GM18907 (cell line): Measurements from ENCODE around the gene UNC93B1.

Experiments used
- ATAC-seq: cut with Tn5 transposase; IDR thresholded peaks from one replicate; pipeline ENCODE4 v1.9.1; 2021; ENCODE audit warnings: mild to moderate bottlenecking, moderate library complexity; ENCODE audit not compliant: unreplicated experiment

The UNC93B1 gene

GRCh38 chr11:68011051-68011943 is 7.4 kb upstream of the UNC93B1 start:
- ATAC-seq, result no peak

DNA sequence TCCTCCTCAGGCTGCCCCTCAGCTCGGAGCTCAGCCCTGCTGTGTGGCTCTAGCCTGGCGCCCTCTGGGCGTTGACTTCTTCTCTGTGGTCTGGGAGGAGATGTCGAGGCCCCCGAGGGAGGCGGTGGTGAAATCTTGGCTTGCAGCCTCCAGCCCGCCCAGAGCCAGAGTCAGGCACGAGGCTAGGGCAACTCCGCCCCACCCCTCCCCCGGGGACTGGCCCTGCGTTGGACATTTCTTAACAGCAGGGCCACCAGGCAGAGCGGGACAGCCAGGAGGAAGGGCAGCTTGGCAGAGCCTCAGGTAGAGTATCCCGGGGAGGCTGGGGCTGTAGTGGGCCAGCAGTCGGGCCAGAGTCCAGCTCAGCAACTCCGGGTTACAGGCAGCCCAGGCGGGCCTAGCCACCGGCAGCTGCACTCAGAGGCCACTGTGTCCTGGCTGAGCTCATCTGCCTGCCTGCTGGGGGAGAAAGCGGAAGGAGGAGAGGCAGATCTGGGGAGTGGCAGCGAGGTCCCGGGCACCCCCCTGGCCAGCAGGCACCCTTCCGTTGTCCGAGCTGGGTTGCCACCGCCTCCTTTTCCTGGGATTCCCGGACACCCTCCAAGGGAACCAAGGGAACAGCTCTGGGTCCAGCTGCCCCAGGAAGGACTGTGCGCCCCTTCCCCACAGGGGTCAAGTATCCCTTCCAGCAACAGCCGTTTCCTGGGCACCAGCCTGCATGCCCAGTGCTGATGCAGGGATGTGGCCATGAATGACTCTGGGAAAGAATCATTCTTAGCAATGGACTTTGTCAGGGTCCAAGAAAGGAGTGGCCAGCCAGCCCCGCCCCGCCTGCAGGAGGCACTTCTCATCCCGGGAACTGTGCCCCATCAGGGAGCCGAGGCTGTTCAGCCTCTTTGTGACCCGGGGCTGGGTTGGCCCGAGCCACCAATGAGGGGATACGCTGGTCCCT is 6.5 kb upstream of the UNC93B1 start, which contains the start of gene ALDH3B1:
Gene ALDH3B1, plus strand, starts transcription at position 238 of the 952 bp plus-strand sequence. CDS start 4,971 bp downstream, outside the sequence.
- ATAC-seq, result no peak

GRCh38 chr11:68009391-68010089 is 5.6 kb upstream of the UNC93B1 start:
- ATAC-seq, result no peak

DNA sequence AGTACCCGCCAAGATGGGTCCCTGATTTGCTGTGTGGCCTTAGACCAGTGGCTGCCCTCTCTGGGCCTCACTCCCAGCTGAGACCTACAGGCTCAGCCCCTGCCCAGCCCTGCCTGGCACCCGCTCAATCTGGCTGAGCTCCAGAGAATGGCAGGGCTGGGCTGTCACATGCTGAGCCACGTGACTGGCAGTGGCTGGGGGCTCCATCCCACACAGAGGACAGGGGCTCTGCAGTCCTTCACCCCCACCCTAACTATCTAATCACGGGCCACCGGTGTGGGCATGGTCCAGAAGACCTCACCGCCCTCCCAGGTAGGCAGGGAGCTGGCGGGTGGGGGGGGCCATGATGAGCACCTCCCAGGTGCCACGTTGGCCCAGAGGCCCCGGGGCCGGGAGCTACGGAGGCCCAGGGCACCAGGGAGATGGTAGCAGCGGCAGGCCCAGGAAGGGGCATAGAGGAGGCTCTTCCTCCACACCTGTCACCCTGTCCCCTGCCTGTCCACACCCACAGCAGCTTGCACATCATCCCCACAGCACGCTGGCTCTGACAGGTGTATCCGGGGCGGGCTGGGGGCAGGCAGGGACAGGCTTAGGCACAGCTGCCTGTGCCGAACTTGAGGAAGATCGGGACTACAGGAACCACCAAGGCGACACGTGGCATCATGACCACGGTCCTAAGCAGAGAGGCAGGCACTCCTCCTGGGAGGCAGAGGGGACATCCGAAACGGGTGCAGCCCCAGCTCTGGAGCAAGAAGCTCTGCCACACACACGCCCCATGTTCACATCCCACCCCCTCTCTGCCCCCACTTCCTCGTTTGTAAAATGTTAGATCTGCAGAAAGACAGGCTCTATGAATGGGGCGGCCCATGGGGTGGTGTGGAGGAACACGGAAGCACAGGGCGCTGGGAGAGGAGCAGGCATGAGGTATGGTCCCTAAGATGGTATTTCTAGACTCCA is 4.8 kb upstream of the UNC93B1 start:
- no peak for ATAC-seq

DNA sequence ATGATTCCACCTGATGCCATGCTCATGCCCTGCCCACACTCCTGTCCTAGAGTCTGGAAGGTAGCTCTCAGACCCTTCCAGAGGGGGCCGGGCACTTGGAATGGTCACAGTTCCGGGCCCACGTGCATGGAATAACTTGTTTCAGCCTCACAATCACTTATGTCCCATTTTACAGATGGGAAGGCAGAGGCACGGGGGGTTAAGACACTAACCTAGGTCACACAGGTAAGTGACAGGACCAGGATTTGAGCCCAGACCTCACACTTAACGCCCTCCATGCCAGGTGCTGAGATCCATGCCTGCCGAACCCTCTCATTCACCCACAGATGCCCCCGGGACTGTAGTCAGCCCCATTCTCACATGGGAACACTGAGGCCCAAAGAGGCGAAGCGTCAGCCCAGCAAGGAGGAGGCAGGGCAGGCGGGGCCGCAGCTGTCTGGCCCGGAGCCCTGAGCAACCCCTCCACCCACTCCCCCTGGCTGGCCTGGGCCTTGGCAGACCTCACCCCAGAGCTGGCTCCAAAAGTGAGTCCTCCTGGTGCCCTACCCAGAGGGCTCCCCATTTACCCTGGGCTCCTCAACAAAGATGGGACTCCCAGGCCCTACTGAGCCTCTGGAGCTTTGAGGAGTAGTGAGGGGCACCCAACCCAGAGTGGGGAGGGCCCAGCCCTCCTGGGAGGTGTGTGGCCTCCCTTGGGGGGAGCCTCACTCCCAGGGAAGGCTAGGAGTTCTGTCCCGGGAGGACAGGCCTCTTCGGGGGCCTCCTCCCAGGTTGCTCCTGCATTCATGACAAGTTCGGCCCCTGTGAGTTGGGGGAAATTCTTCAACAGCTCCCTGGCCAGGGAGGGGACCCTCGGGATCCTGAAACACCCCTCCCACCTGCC is 3.8 kb upstream of the UNC93B1 start:
- no peak for ATAC-seq

DNA sequence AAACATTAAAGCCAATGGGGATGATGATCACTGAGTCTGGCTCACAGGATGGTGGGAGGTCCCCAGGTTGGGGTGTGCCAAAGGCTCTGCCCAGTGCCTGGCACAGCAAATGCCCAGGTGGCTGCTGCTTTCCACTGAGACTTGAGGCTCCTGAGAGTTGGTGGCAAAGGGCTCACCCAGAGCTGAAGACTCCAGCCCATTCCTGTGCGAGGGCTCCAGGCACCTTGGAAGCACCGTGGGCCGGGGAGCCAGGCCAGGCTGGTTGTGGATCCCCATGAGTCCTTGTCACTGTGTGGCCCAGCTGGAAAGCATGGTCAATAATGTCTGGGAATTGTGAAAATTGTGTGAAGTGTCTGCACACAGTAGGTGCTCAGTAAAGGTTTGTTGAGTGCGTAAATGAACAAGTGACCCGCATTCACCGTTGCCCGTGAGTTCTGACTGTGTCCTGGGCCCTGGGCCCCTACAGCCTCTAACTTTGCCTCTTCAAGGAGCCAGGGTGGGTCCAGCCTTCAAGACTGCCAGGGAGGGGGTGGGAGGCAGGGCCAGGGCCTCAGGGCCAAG is 2.8 kb upstream of the UNC93B1 start:
- no peak for ATAC-seq

DNA sequence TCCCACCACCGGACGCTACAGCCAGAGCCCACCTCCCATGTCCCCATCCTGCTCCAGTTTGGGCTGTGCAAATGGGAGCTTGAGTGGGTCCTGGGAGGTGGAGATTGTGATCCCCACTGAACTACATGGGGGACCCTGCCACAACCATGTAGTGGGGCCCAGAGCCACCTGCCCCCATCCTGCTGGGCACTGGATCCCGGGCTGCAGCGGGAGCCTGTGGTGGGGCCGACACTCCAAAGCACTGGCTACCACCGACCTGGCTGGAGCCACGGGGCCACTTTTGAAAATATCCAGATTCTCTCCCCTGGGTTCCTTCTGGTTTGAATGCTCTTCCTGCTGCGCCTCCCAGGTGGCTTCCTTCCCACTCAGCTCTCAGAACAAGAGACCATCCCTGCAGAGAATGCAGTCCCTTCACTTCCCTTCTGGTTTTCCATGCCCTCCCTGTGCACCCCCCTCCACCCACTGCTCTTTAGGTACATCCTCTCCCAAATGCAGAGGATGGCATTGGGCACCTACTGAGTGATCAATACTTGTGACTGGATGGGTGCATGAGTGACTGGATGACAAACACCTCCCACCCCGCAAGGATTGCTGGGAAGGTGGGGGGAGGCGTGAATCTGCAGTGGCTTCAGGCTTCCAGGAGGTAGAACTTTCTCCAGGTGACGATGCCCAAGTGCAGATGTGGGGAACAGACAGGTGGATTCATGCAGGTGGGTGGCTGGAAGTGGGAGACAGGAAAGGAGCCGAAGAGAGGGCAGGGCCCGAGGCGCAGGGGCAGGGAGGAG is 846 bp upstream of the UNC93B1 start:
- ATAC-seq, result no peak

DNA sequence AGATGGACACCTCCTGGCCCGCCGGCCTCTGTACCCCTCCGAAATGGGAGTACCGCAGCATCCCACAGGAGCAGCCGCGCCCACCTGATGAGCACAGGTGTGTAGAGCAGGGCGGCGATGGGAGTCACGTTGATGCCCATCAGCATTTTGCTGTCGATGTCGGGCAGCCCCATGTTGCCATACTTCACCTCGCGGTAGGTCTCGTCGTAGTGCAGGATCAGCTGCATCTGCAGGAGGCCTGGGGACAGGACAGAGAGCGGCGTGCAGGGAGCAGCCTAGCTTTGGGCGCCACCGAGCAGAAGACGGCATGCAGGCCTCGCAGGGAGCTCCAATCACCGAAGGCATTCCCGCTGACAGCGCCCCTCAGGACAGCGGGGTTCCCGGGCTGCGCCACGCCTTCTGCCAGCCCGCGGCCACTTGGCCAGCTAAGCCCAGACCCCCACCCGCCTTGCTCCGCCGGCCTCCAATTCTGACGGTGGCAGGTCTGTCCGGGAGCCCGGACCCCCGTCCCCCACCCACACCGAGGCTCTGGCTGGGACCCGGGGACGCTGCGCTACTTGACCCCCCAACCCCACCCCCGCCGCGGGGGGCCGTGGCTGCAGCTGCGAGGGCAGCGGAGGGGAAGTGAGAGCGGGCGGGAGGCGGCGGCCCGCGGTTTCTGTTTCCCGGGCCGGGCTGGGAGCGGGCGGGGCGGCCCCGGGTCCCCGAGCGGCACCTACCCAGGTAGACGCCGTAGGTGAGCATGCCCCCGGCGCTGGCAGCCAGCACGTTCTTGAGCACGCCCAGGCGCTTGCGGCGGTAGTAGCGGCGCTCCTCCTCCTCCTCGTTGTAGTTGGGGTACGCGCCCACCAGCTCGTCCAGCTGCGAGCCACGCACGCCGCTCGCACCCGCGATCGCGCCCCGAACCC is 705 bp downstream of the UNC93B1 start:
- peak; percentile 35 for ATAC-seq

GRCh38 chr11:68002575-68002937 is 1.3 kb downstream of the UNC93B1 start:
- ATAC-seq, result peak; percentile 30

DNA sequence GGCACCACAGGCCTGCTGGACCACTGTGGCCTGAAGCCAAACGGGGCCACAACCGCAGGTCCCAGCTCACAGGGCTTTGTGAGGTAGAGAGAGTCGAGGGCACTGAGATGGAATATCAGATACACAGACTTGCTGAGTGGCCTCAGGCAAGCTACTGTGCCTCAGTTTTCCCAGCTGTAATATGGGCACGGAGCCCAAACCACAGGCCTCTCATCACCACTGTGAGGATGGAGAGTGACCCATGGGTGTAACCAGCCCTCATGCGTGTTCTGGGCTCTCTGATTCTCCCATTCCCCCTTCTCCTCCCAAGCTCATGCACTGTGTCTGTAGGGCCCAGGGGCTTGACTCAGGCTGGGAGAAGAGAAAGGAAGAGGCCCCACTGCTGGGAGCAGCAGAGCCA is 4.2 kb downstream of the UNC93B1 start:
- no peak for ATAC-seq

- no peak for ATAC-seq
Observed at GRCh38 chr11:67999201-67999629, 4.7 kb downstream of the UNC93B1 start.

DNA sequence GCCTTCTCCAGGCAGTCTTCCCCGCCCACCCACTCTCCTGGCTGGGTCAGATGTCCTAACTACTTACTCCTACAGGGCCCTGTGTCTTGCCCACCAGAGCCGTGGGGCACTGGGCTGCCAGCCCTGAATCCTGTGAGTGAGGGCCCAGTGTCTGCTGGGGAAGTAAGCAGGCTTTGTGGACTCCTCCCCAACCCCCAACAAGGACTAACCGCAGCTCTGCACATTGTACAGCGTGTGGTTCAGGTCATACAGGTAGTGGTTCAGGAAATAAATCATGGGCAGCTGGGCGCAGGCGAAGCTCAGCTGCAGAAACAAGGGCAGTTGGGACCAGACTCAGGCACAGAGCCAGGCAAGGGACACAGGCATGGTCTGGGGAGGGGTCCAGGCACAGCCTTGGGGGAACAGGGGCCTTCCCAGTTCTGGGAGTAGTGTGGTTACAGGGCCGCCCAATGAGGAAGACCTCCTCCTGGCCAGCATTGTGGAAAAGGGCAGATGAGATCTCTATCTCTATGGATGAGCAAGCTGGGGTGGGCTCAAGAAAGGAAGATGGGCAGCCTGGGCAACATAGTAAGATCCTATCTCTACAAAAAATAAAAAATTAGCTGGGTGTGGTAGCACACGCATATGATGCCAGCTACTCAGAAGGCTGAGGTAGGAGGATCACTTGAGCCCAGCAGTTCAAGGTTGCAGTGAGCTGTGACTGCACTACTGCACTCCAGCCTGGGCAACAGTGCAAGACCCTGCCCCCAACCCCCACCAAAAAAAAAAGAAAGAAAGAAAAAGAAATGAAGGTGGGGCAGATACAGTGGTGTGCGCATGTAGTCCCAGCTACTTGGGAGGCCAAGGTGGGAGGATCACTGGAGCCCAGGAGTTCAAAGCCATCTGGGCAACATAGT is 5.5 kb downstream of the UNC93B1 start:
- no peak for ATAC-seq

DNA sequence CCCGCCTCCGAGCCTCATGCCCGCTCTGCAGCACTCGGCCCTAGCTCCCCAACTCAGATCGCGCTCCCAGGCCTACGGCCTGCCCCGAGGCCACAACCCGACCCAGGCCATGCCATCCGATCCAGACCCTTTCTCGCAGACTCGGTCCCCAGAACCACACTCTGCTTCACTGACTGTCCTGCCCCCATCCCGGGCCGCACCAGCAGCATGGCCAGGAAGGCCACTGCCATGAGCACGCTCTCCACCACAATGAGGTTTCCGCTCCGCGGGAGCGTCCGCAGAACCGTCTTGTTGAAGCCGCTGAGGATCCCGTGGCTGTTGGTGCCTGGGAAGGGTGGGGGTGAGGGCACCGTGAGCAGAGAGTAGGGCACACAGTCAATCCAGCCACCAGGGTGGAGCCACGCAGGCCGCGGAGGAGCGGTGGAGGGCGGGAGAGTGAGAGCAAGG is 6.4 kb downstream of the UNC93B1 start:
- no peak for ATAC-seq

DNA sequence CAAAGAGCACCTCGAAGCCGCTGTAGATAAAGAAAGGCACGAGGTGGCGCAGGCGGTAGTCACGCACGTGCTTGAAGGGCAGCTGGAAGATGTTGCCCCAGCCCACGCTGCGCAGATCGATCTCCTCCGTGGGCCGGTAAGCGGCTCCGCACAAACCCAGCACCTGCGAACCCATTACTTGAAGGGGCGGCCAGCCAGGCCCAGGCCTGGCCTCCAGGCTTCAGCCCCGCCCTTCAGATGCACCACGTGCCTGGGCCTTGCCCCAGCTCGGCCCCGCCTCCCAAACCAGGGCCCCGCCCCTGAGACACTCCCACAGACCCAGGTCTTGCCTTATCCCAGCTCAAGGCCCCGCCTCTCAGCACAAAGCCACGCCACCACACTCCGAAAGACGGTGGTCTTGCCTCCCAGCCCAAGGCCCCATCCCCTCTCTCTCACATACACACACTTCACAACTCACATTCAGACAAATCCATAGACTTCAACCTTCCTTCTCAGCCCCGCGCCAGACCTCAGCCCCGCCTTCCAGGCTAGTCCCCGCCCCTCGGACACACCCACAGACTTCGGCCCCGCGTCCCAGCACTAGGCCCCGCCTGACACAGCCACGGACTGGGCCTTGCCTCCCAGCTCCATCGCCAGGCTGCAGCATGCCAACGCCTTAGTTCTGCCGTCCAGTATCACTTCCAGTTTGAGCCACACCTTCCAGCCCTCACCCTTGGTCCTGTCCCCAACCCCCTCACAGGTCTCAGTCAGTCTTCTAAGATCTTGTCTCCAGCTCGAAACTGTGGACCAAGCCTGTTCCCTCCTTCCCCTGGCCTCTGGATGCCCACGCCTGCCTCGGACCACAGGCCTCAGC is 7.0 kb downstream of the UNC93B1 start:
- ATAC-seq, result no peak

GRCh38 chr11:67996051-67996450 is 7.8 kb downstream of the UNC93B1 start:
- no peak for ATAC-seq
